ENCODE data around the gene IKZF2.

DNA sequence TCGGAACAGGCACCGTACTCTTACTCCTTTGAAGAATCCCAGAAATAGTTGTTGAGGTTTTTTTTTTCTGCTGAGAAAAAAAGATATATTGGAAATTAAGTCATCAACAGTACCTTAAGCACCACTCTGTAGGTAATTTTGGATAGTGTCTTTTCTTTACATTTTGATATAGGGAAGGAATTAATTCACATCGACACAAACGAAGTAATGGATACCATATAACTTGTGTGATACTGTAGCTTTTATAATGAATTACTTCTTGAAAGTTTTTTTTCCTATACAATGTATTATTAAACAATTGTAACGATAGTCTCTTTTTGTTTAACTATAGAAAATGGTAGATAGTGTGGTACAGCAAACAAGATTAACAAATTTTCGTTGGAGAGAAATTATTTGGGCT, 1.5 kb upstream of the IKZF2 start:
- no peak for TF ChIP-seq POLR2AphosphoS5 (IDR thresholded peaks at IDR 0.05; ENCODE audit: low read depth)
- TF ChIP-seq EZH2phosphoT487 (IDR thresholded peaks at IDR 0.05; ENCODE audit: unreplicated experiment) = no peak
- TF ChIP-seq, protein P1, sequence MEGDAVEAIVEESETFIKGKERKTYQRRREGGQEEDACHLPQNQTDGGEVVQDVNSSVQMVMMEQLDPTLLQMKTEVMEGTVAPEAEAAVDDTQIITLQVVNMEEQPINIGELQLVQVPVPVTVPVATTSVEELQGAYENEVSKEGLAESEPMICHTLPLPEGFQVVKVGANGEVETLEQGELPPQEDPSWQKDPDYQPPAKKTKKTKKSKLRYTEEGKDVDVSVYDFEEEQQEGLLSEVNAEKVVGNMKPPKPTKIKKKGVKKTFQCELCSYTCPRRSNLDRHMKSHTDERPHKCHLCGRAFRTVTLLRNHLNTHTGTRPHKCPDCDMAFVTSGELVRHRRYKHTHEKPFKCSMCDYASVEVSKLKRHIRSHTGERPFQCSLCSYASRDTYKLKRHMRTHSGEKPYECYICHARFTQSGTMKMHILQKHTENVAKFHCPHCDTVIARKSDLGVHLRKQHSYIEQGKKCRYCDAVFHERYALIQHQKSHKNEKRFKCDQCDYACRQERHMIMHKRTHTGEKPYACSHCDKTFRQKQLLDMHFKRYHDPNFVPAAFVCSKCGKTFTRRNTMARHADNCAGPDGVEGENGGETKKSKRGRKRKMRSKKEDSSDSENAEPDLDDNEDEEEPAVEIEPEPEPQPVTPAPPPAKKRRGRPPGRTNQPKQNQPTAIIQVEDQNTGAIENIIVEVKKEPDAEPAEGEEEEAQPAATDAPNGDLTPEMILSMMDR (conservative IDR thresholded peaks at IDR 0.05; ENCODE audit: low read depth in 2 of 2) = no peak
- TF ChIP-seq, protein P2, sequence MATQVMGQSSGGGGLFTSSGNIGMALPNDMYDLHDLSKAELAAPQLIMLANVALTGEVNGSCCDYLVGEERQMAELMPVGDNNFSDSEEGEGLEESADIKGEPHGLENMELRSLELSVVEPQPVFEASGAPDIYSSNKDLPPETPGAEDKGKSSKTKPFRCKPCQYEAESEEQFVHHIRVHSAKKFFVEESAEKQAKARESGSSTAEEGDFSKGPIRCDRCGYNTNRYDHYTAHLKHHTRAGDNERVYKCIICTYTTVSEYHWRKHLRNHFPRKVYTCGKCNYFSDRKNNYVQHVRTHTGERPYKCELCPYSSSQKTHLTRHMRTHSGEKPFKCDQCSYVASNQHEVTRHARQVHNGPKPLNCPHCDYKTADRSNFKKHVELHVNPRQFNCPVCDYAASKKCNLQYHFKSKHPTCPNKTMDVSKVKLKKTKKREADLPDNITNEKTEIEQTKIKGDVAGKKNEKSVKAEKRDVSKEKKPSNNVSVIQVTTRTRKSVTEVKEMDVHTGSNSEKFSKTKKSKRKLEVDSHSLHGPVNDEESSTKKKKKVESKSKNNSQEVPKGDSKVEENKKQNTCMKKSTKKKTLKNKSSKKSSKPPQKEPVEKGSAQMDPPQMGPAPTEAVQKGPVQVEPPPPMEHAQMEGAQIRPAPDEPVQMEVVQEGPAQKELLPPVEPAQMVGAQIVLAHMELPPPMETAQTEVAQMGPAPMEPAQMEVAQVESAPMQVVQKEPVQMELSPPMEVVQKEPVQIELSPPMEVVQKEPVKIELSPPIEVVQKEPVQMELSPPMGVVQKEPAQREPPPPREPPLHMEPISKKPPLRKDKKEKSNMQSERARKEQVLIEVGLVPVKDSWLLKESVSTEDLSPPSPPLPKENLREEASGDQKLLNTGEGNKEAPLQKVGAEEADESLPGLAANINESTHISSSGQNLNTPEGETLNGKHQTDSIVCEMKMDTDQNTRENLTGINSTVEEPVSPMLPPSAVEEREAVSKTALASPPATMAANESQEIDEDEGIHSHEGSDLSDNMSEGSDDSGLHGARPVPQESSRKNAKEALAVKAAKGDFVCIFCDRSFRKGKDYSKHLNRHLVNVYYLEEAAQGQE (IDR thresholded peaks at IDR 0.05; ENCODE audit: unreplicated experiment) = no peak
- TF ChIP-seq, protein P3, sequence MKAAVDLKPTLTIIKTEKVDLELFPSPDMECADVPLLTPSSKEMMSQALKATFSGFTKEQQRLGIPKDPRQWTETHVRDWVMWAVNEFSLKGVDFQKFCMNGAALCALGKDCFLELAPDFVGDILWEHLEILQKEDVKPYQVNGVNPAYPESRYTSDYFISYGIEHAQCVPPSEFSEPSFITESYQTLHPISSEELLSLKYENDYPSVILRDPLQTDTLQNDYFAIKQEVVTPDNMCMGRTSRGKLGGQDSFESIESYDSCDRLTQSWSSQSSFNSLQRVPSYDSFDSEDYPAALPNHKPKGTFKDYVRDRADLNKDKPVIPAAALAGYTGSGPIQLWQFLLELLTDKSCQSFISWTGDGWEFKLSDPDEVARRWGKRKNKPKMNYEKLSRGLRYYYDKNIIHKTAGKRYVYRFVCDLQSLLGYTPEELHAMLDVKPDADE (IDR thresholded peaks at IDR 0.05) = no peak
- TF ChIP-seq NANOG (IDR thresholded peaks at IDR 0.05; ENCODE audit: borderline replicate concordance) = no peak
- TF ChIP-seq JUNB (IDR thresholded peaks at IDR 0.05; ENCODE audit: unreplicated experiment) = no peak
